GM12892 (cell line): ENCODE results near the gene APEX1.

Source experiments
- POLR2A ChIP-seq: IDR thresholded peaks from 2 replicates; pipeline ENCODE4 v1.6.1; 2011; ENCODE audit warnings: low read depth, low read length, control low read depth
- POLR2AphosphoS5 ChIP-seq: IDR thresholded peaks from 2 replicates; pipeline ENCODE4 v1.6.1; 2011; ENCODE audit warnings: low read depth, low read length, control low read depth
- TAF1 ChIP-seq: IDR thresholded peaks from 2 replicates; pipeline ENCODE4 v1.6.1; 2011; ENCODE audit warnings: low read depth, mild to moderate bottlenecking, control low read depth, low read length, borderline replicate concordance

GRCh38 chr14:20487396-20487725 lies 32.3 kb downstream of the APEX1 start:
- TF ChIP-seq POLR2A (no peak), POLR2AphosphoS5 (no peak), TAF1 (no peak)
